Upper lobe of left lung (tissue), 6 donors: ENCODE results near the gene SLC28A2. TPM values are rescaled to one million over a fixed set of nuclear protein-coding genes. Genes with fewer than 3 reads are reported as not detected.

Source experiments
- ATAC-seq, 2 donors: fragments of 200-7000 bp; cut with Tn5 transposase; one replicate each; pipeline ENCODE4 v1.9.1; 2022; ENCODE audit warnings: mild to moderate bottlenecking in 2 of 2, moderate library complexity in 2 of 2; ENCODE audit not compliant: low FRiP score in 2 of 2
- DNase-seq, 2 donors: peaks; one replicate each; pipeline ENCODE4 v3.0.0-alpha.2; 2019 to 2020
- H3K27ac ChIP-seq, 4 donors: fragments of 200-600 bp; sonication (generic); one replicate each; pipeline ENCODE4 v1.5.1; 2016 to 2019
- H3K27me3 ChIP-seq, 4 donors: fragments of 200-600 bp; sonication (generic); one replicate each; pipeline ENCODE4 v1.5.1; 2017 to 2019
- H3K36me3 ChIP-seq, 4 donors: fragments of 200-600 bp; sonication (generic); one replicate each; pipeline ENCODE4 v1.5.1; 2016 to 2019
- H3K4me1 ChIP-seq, 4 donors: fragments of 200-600 bp; sonication (generic); one replicate each; pipeline ENCODE4 v1.5.1; 2018 to 2019
- H3K4me3 ChIP-seq, 4 donors: fragments of 200-600 bp; sonication (generic); one replicate each; pipeline ENCODE4 v1.5.1; 2017 to 2019; ENCODE audit warnings: mild to moderate bottlenecking in 2 of 4, moderate library complexity in 1 of 4
- H3K9me3 ChIP-seq, 4 donors: fragments of 200-600 bp; sonication (generic); one replicate each; pipeline ENCODE4 v1.5.1; 2018 to 2019
- EP300 ChIP-seq, 4 donors: sonication (generic); formaldehyde crosslinking; IDR thresholded peaks; one replicate each; pipeline ENCODE4 v1.5.1; 2017; ENCODE audit warnings: antibody characterized with exemption in 4 of 4, control low read depth in 2 of 4
- POLR2A ChIP-seq, 4 donors: fragments of 450-650 bp; IDR thresholded peaks; one replicate each; pipeline ENCODE4 v1.5.1; 2016 to 2017; ENCODE audit warnings: antibody characterized with exemption in 4 of 4, mild to moderate bottlenecking in 2 of 4
- POLR2AphosphoS5 ChIP-seq, 2 donors: sonication (generic); formaldehyde crosslinking; IDR thresholded peaks; one replicate each; pipeline ENCODE4 v1.5.1; 2017; ENCODE audit warnings: antibody characterized with exemption in 2 of 2
- WGBS, 2 donors: methylation state at CpG; one replicate each; pipeline ENCODE4 v1.1.5; 2017 to 2018; 5-methylcytosine and 5-hydroxymethylcytosine counted together
- total RNA-seq, 6 donors: library from RNA; depleted of rRNA in 4 of 6; stranded (reverse); fragments of >200 nt in 4 of 6; gene quantifications; one replicate each; pipeline versions ENCODE4 v1.1.0 to v1.2.1, GENCODE V29; 2016 to 2021
- TF ChIP-seq, protein P1 (sequence below), 6 experiments: fragments of 450-650 bp in 4 of 6; fragments of 200-600 bp in 2 of 6; sonication (generic) in 2 of 6; IDR thresholded peaks; one replicate each; pipeline ENCODE4 v1.5.1; 2016 to 2019; ENCODE audit warnings: antibody characterized with exemption in 6 of 6
- donor health status: DM: no; HTN: no; CAD: no; lungs with moderate emphysema.
- donor health status: DM: no; HTN: yes; CAD: no; lungs with severe emphysema.

The SLC28A2 gene
- total RNA-seq, 6 donors from 2014 or later, result 0.20 TPM; not detected in 5

DNA sequence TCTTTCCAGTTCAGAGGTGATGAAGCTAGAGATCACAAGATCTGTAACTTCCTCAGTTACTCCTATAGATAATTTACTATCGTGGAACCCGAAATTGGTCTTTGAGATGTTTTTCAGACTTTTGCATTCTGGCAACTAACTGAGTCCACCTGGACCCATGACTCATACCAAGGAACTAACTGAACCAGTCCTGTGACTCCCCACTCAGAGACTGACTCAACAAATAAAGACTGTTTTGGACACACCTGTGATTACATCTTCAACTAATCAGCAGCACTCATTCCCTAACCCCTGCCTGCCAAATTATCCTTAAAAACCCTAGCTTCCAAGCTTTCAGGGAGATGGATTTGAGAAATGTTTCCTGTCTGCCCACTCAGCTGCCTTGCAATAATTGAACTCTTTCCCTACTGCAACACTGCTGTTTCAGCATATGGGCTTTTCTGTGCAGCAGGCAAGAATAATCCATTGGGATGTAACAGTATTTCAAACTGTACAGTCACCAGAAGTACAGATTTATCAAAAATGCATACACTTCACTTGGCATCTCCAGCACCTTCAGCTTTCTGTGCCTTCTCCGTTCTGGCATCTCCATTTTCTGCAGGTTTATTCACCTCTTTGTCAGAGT lies 68.7 kb downstream of the SLC28A2 start:
- Histone ChIP-seq H3K27ac (no peak overlapping the region), H3K4me1 (no peaks in the 10 kb centered on the region), H3K4me3 (no peak overlapping the region), H3K27me3 (no peaks in the 10 kb centered on the region), H3K9me3 (no peaks in the 10 kb centered on the region), H3K36me3 (no peaks in the 10 kb centered on the region)
- ATAC-seq, result no peak
- DNase-seq, result no peak
- TF ChIP-seq, protein P1, sequence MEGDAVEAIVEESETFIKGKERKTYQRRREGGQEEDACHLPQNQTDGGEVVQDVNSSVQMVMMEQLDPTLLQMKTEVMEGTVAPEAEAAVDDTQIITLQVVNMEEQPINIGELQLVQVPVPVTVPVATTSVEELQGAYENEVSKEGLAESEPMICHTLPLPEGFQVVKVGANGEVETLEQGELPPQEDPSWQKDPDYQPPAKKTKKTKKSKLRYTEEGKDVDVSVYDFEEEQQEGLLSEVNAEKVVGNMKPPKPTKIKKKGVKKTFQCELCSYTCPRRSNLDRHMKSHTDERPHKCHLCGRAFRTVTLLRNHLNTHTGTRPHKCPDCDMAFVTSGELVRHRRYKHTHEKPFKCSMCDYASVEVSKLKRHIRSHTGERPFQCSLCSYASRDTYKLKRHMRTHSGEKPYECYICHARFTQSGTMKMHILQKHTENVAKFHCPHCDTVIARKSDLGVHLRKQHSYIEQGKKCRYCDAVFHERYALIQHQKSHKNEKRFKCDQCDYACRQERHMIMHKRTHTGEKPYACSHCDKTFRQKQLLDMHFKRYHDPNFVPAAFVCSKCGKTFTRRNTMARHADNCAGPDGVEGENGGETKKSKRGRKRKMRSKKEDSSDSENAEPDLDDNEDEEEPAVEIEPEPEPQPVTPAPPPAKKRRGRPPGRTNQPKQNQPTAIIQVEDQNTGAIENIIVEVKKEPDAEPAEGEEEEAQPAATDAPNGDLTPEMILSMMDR (IDR thresholded peaks at IDR 0.05), result no peak
- TF ChIP-seq EP300 (IDR thresholded peaks at IDR 0.05) (no peak), POLR2A (IDR thresholded peaks at IDR 0.05) (no peak), POLR2AphosphoS5 (IDR thresholded peaks at IDR 0.05) (no peak)
- 81 to 83% methylated on average over 3 of the region's 3 CpGs for WGBS, 2 donors

DNA sequence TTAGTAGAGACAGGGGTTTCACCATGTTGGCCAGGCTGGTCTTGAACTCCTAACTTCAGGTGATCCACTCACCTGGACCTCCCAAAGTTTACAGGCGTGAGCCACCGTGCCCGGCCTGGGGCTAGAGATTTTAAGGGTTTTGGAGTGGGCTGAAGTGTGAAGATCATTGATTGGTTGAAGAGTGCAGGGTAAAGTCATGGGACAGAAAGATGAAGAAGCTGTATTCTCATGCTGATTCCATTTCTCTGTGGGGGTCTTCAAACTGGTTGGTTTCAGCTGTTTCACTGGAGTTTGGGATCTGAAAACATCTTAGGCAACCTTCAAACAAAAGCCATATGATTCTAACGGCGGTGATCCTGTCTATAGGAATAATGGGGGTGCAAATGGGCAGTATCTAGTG lies 74.2 kb downstream of the SLC28A2 start:
- no peak for DNase-seq
- Histone ChIP-seq H3K36me3 (no peaks in the 10 kb centered on the region), H3K9me3 (no peaks in the 10 kb centered on the region), H3K27me3 (no peaks in the 10 kb centered on the region), H3K27ac (no peak overlapping the region), H3K4me1 (no peaks in the 10 kb centered on the region), H3K4me3 (no peak overlapping the region)
- 80 to 84% methylated on average over 5 of the region's 5 CpGs for WGBS, 2 donors
- ATAC-seq, result no peak
- no peak for TF ChIP-seq EP300 (IDR thresholded peaks at IDR 0.05)
- TF ChIP-seq POLR2A (IDR thresholded peaks at IDR 0.05), result no peak
- no peak for TF ChIP-seq POLR2AphosphoS5 (IDR thresholded peaks at IDR 0.05)

DNA sequence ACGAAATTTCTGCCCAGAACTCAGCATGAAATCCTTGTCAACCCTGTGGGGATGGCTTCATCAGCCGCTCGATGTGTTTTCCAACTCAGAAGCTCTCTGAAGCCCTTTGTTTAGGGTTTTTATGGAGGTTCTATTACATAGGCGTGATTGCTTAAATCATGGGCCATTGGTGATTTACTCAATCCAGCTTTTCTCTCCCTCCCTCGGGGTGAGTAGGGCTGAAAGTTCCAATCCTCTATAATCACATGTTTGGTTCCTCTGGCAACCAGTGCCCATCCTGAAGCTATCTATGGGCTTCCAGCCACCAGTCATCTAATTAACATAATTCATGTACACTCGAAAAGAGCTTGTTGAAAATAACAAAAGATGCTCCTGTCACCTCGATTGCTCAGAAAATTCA lies 74.7 kb downstream of the SLC28A2 start:
- Histone ChIP-seq H3K9me3 (no peaks in the 10 kb centered on the region), H3K4me3 (no peak overlapping the region), H3K27me3 (no peaks in the 10 kb centered on the region), H3K27ac (no peak overlapping the region), H3K36me3 (no peaks in the 10 kb centered on the region), H3K4me1 (no peaks in the 10 kb centered on the region)
- DNase-seq (no peak), ATAC-seq (no peak)
- no peak for TF ChIP-seq EP300 (IDR thresholded peaks at IDR 0.05)
- no peak for TF ChIP-seq POLR2AphosphoS5 (IDR thresholded peaks at IDR 0.05)
- TF ChIP-seq POLR2A (IDR thresholded peaks at IDR 0.05), result no peak
- TF ChIP-seq, protein P1 (IDR thresholded peaks at IDR 0.05), result no peak
- 78 to 81% methylated on average over 7 of the region's 7 CpGs for WGBS, 2 donors

Other genes starting within 250 kb of the SLC28A2 start
- 10 to 100 TPM in 3 of 6 donors, 1 to 10 TPM in 3; 4.6 to 11.5 (median 9.3) TPM for gene SORD, start 229.0 kb upstream of the SLC28A2 start, total RNA-seq
- 10 to 100 TPM in 1 of 6 donors, 1 to 10 TPM in 5; 2.7 to 27.2 (median 6.7) TPM for gene DUOX2, start 138.1 kb upstream of the SLC28A2 start, total RNA-seq
- under 1 TPM in 1 of 6 donors, not detected in 5; 0.13 TPM for gene DUOXA2, start 137.9 kb upstream of the SLC28A2 start, total RNA-seq
- 100 to 1,000 TPM in 5 of 6 donors, 10 to 100 TPM in 1; 84.2 to 530 (median 181) TPM for gene DUOXA1, start 122.4 kb upstream of the SLC28A2 start, total RNA-seq
- gene DUOX1, start 122.2 kb upstream of the SLC28A2 start, total RNA-seq, result 1,000 to 10,000 TPM in 1 of 6 donors, 100 to 1,000 TPM in 5; 215 to 1,314 (median 495) TPM
- 1 to 10 TPM; 1.4 to 8.0 (median 5.1) TPM for gene SHF, start 64.3 kb upstream of the SLC28A2 start, total RNA-seq
- gene GATM, start 126.3 kb downstream of the SLC28A2 start, total RNA-seq, result 10 to 100 TPM in 1 of 6 donors, 1 to 10 TPM in 5; 3.2 to 13.6 (median 6.6) TPM